Stimulated activated naive B cell treated with anti-CD40 and anti-IgM and Interleukin-4, amounts not matched to agents 10 μg/mL and 1 μg/mL and 100 μg/mL, for 72 hours (primary cell): ENCODE results near the gene CDH23.

Source experiments
- ATAC-seq, 2 donors: fragments of 150-1000 bp; cut with Tn5 transposase; replicated peaks; 2 replicates each; pipeline ENCODE4 v1.10.0; 2021; ENCODE audit warnings: moderate library complexity in 1 of 2
- DNase-seq: peaks from one replicate; pipeline ENCODE4 v3.0.0; 2021
- H3K27ac Mint-ChIP-seq: one replicate; pipeline ENCODE4 v1.8.0; 2022; ENCODE audit warnings: mild to moderate bottlenecking, mixed read lengths
- H3K27me3 Mint-ChIP-seq, 2 donors: one replicate each; pipeline ENCODE4 v1.8.0; 2022; ENCODE audit warnings: mixed read lengths in 2 of 2
- H3K36me3 Mint-ChIP-seq, 2 donors: one replicate each; pipeline ENCODE4 v1.8.0; 2022; ENCODE audit warnings: mixed read lengths in 2 of 2, mild to moderate bottlenecking in 1 of 2
- H3K4me1 Mint-ChIP-seq, 2 donors: one replicate each; pipeline ENCODE4 v1.8.0; 2022; ENCODE audit warnings: mixed read lengths in 2 of 2, mild to moderate bottlenecking in 1 of 2
- H3K4me3 Mint-ChIP-seq, 2 donors: one replicate each; pipeline ENCODE4 v1.8.0; 2022; ENCODE audit warnings: mild to moderate bottlenecking in 2 of 2, mixed read lengths in 2 of 2, moderate library complexity in 1 of 2
- H3K9me3 Mint-ChIP-seq, 2 donors: one replicate each; pipeline ENCODE4 v1.8.0; 2022; ENCODE audit warnings: mixed read lengths in 2 of 2, mild to moderate bottlenecking in 1 of 2

The CDH23 gene

GRCh38 chr10:71429929-71430328, 33.2 kb downstream of the CDH23 start:
- peak in 1 of 2 donors; percentile 29 for ATAC-seq
- Mint-ChIP-seq H3K27ac (no peak overlapping the region), H3K4me3 (no peak overlapping the region), H3K9me3 (no peaks in the 10 kb centered on the region), H3K27me3 (peaks cover 33 to 38% of the 10 kb centered on the region in 2 donors), H3K4me1 (no peaks in the 10 kb centered on the region), H3K36me3 (no peaks in the 10 kb centered on the region)
- no peak for DNase-seq

GRCh38 chr10:71431239-71432100, 34.8 kb downstream of the CDH23 start:
- Mint-ChIP-seq H3K9me3 (no peaks in the 10 kb centered on the region), H3K27me3 (peaks cover 26 to 30% of the 10 kb centered on the region in 2 donors), H3K4me3 (no peak overlapping the region), H3K36me3 (no peaks in the 10 kb centered on the region), H3K27ac (no peak overlapping the region), H3K4me1 (no peaks in the 10 kb centered on the region)
- no peak for DNase-seq
- ATAC-seq: no peak

- ATAC-seq (no peak), DNase-seq (no peak)
- H3K27me3 Mint-ChIP-seq: peaks cover 26 to 30% of the 10 kb centered on the region in 2 donors
- H3K4me1 Mint-ChIP-seq: no peaks in the 10 kb centered on the region
- no peak overlapping the region for H3K4me3 Mint-ChIP-seq
- no peaks in the 10 kb centered on the region for H3K9me3 Mint-ChIP-seq
- H3K36me3 Mint-ChIP-seq: no peaks in the 10 kb centered on the region
- no peak overlapping the region for H3K27ac Mint-ChIP-seq
These were observed 35.6 kb downstream of the CDH23 start for GRCh38 chr10:71432101-71432905.

GRCh38 chr10:71432956-71433767, 36.4 kb downstream of the CDH23 start:
- H3K36me3 Mint-ChIP-seq: no peaks in the 10 kb centered on the region

GRCh38 chr10:71433768-71434744, 37.3 kb downstream of the CDH23 start:
- Mint-ChIP-seq H3K27ac (no peak overlapping the region), H3K27me3 (peaks cover 23 to 27% of the 10 kb centered on the region in 2 donors), H3K4me3 (no peak overlapping the region), H3K9me3 (no peaks in the 10 kb centered on the region), H3K36me3 (no peaks in the 10 kb centered on the region), H3K4me1 (no peaks in the 10 kb centered on the region)
- ATAC-seq (no peak), DNase-seq (no peak)

More at GRCh38 chr10:71432956-71433767, 36.4 kb downstream of the CDH23 start:
- peaks cover 26 to 30% of the 10 kb centered on the region in 2 donors for H3K27me3 Mint-ChIP-seq
- no peak overlapping the region for H3K27ac Mint-ChIP-seq
- ATAC-seq (no peak), DNase-seq (no peak)
- H3K4me3 Mint-ChIP-seq: no peak overlapping the region
- no peaks in the 10 kb centered on the region for H3K9me3 Mint-ChIP-seq
- H3K4me1 Mint-ChIP-seq: no peaks in the 10 kb centered on the region

- Mint-ChIP-seq H3K36me3 (no peaks in the 10 kb centered on the region), H3K4me3 (no peak overlapping the region), H3K4me1 (no peaks in the 10 kb centered on the region), H3K27ac (no peak overlapping the region), H3K9me3 (no peaks in the 10 kb centered on the region), H3K27me3 (peaks cover 15 to 19% of the 10 kb centered on the region in 2 donors)
- no peak for ATAC-seq
- no peak for DNase-seq
These were observed 38.2 kb downstream of the CDH23 start for GRCh38 chr10:71434760-71435394.

GRCh38 chr10:71435571-71436267, 39.0 kb downstream of the CDH23 start:
- H3K36me3 Mint-ChIP-seq: no peaks in the 10 kb centered on the region
- H3K27ac Mint-ChIP-seq: no peak overlapping the region
- peaks cover 14 to 17% of the 10 kb centered on the region in 2 donors for H3K27me3 Mint-ChIP-seq

GRCh38 chr10:71436268-71437125, 39.8 kb downstream of the CDH23 start:
- no peak overlapping the region for H3K27ac Mint-ChIP-seq
- H3K9me3 Mint-ChIP-seq: no peaks in the 10 kb centered on the region
- no peak for ATAC-seq
- no peaks in the 10 kb centered on the region for H3K4me1 Mint-ChIP-seq
- H3K36me3 Mint-ChIP-seq: no peaks in the 10 kb centered on the region
- DNase-seq: no peak
- peaks cover 14 to 17% of the 10 kb centered on the region in 2 donors for H3K27me3 Mint-ChIP-seq
- no peak overlapping the region for H3K4me3 Mint-ChIP-seq

More at GRCh38 chr10:71435571-71436267, 39.0 kb downstream of the CDH23 start:
- Mint-ChIP-seq H3K9me3 (no peaks in the 10 kb centered on the region), H3K4me1 (no peaks in the 10 kb centered on the region), H3K4me3 (no peak overlapping the region)
- DNase-seq (no peak), ATAC-seq (peak in 1 of 2 donors; percentile 21)

- H3K4me1 Mint-ChIP-seq: no peaks in the 10 kb centered on the region
- H3K36me3 Mint-ChIP-seq: no peaks in the 10 kb centered on the region
- H3K27ac Mint-ChIP-seq: no peak overlapping the region
- H3K4me3 Mint-ChIP-seq: no peak overlapping the region
- H3K27me3 Mint-ChIP-seq: peaks cover 12 to 14% of the 10 kb centered on the region in 2 donors
- DNase-seq (no peak), ATAC-seq (no peak)
- no peaks in the 10 kb centered on the region for H3K9me3 Mint-ChIP-seq
These were observed 40.9 kb downstream of the CDH23 start for GRCh38 chr10:71437537-71438092.

- ATAC-seq: no peak
These were observed 42.0 kb downstream of the CDH23 start for GRCh38 chr10:71438761-71439160.

GRCh38 chr10:71439670-71440425, 43.1 kb downstream of the CDH23 start:
- DNase-seq (no peak), ATAC-seq (no peak)
- H3K9me3 Mint-ChIP-seq: no peaks in the 10 kb centered on the region
- no peak overlapping the region for H3K4me3 Mint-ChIP-seq
- peaks cover 0 to 4% of the 10 kb centered on the region in 2 donors for H3K27me3 Mint-ChIP-seq
- no peaks in the 10 kb centered on the region for H3K4me1 Mint-ChIP-seq
- H3K27ac Mint-ChIP-seq: no peak overlapping the region
- H3K36me3 Mint-ChIP-seq: no peaks in the 10 kb centered on the region

More at GRCh38 chr10:71438761-71439160, 42.0 kb downstream of the CDH23 start:
- H3K27me3 Mint-ChIP-seq: peaks cover 7 to 8% of the 10 kb centered on the region in 2 donors
- H3K4me1 Mint-ChIP-seq: no peaks in the 10 kb centered on the region
- no peak for DNase-seq
- no peaks in the 10 kb centered on the region for H3K9me3 Mint-ChIP-seq
- no peak overlapping the region for H3K27ac Mint-ChIP-seq
- no peak overlapping the region for H3K4me3 Mint-ChIP-seq
- no peaks in the 10 kb centered on the region for H3K36me3 Mint-ChIP-seq
